ENCODE measurements around the gene SSU72. TPM values are rescaled to one million over a fixed set of nuclear protein-coding genes. Genes with fewer than 3 reads are reported as not detected.

The SSU72 gene
- total RNA-seq, 1 donor from 2014 or later = 87.3 TPM

- Histone ChIP-seq H3K27me3 (ENCODE audit: control insufficient read depth, insufficient read depth, low read length) (peaks cover 16% of the 10 kb centered on the region), H3K36me3 (ENCODE audit: control insufficient read depth, insufficient read depth, low read length) (no peaks in the 10 kb centered on the region), H3K4me3 (ENCODE audit: low read depth, low read length) (no peak overlapping the region)
- TF ChIP-seq CTCF (IDR thresholded peaks at IDR 0.05; ENCODE audit: insufficient read depth, low read length, poor library complexity, severe bottlenecking) = no peak
- no peak for DNase-seq (ENCODE audit: low read depth)
These were observed 31.6 kb upstream of the SSU72 start for GRCh38 chr1:1606232-1606631.

DNA sequence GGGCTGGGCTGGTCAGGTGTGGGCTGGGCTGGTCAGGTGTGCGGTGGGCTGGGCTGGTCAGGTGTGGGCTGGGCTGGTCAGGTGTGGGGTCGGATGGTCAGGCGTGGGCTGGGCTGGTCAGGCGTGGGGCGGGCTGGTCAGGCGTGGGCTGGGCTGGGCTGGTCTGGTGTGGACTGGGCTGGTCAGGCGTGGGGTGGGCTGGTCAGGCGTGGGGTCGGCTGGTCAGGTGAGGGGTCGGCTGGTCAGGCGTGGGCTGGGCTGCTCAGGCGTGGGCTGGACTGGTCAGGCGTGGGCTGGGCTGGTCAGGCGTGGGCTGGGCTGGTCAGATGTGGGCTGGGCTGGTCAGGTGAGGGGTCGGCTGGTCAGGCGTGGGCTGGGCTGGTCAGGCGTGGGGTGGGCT lies 31.1 kb upstream of the SSU72 start:
- TF ChIP-seq CTCF (IDR thresholded peaks at IDR 0.05; ENCODE audit: insufficient read depth, low read length, poor library complexity, severe bottlenecking) = no peak
- DNase-seq (ENCODE audit: low read depth) = no peak
- Histone ChIP-seq H3K4me3 (ENCODE audit: low read depth, low read length) (no peak overlapping the region), H3K36me3 (ENCODE audit: control insufficient read depth, insufficient read depth, low read length) (no peaks in the 10 kb centered on the region), H3K27me3 (ENCODE audit: control insufficient read depth, insufficient read depth, low read length) (peaks cover 21% of the 10 kb centered on the region)

- Histone ChIP-seq H3K4me3 (ENCODE audit: low read depth, low read length) (no peak overlapping the region), H3K36me3 (ENCODE audit: control insufficient read depth, insufficient read depth, low read length) (no peaks in the 10 kb centered on the region), H3K27me3 (ENCODE audit: control insufficient read depth, insufficient read depth, low read length) (peaks cover 27% of the 10 kb centered on the region)
- TF ChIP-seq CTCF (IDR thresholded peaks at IDR 0.05; ENCODE audit: insufficient read depth, low read length, poor library complexity, severe bottlenecking) = no peak
- DNase-seq (ENCODE audit: low read depth) = no peak
These were observed 30.4 kb upstream of the SSU72 start for GRCh38 chr1:1605034-1605591.

DNA sequence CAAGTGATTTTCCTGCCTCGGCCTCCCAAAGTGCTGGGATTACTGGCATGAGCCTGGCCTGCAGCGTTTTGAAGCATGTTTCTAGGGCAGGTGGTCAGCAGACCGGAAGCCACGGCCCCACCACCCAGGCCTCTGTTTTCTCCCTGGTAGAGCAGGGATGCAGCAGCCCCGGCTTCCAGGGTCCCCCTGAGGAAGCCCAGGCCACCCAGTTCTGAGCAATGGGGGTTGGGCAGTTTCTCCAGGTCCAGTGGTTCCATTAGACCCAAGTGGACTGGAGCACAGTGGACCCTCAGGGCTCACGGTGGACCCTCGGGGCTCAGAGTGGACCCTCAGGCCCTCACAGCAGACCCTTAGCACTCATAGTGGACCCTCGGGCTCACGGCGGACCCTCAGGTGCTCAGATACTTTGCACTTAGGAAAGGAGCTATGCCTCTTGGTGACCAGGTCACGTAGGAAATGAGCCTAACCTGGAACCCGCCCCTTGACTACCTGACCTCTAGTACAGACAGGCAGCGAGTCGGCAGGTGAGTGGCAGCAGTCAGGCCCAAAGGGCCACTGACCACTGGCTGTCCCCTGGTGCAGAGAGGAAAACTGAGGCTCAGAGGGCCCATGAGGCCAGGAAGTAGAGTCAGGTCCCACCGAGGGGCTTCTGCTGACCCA lies 29.8 kb upstream of the SSU72 start:
- Histone ChIP-seq H3K36me3 (ENCODE audit: control insufficient read depth, insufficient read depth, low read length) (no peaks in the 10 kb centered on the region), H3K4me3 (ENCODE audit: low read depth, low read length) (no peak overlapping the region), H3K27me3 (ENCODE audit: control insufficient read depth, insufficient read depth, low read length) (peaks cover 27% of the 10 kb centered on the region)
- DNase-seq (ENCODE audit: low read depth) = no peak
- no peak for TF ChIP-seq CTCF (IDR thresholded peaks at IDR 0.05; ENCODE audit: insufficient read depth, low read length, poor library complexity, severe bottlenecking)

DNA sequence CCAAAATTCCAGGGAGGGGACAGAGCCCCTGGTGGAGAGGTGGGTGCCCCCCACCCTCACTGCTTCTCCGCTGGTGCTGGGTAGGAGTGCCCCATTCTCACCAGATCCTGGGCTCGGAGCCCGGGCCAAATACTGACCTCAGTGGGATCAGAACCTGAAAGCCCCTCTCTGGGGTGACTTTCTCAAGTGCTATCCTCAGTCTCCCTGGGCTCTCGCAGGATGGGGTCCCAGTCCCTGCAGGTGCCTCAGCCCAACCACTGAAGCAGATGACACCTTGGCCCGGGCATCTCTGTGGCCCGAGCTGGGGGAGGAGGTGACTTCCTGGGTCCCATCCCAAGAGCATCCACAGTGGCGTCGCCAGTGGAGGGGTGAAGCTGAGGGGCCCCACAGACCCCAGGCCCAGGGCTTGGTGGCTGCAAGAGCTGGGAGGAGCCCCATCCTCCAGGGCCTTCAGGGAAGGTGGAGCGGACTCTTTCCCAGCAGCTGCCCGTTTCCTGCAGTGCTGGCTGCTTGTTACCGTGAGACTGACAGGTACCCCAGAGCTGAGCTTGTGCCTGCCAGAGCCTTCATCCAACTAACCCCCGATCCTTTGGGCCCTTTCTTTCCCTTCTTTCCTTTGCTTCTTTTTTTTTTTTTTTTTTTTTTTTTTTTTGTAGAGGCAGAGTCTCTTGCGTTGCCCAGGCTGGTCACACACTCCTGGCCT lies 29.2 kb upstream of the SSU72 start:
- Histone ChIP-seq H3K36me3 (ENCODE audit: control insufficient read depth, insufficient read depth, low read length) (no peaks in the 10 kb centered on the region), H3K27me3 (ENCODE audit: control insufficient read depth, insufficient read depth, low read length) (peaks cover 33% of the 10 kb centered on the region), H3K4me3 (ENCODE audit: low read depth, low read length) (no peak overlapping the region)
- no peak for DNase-seq (ENCODE audit: low read depth)
- no peak for TF ChIP-seq CTCF (IDR thresholded peaks at IDR 0.05; ENCODE audit: insufficient read depth, low read length, poor library complexity, severe bottlenecking)

Measured in kidney epithelial cell (primary cell).